HG03460 (cell line): ENCODE measurements around the gene GZMM.

ENCODE experiments used
- ATAC-seq: cut with Tn5 transposase; IDR thresholded peaks from one replicate; pipeline ENCODE4 v1.9.1; 2021; ENCODE audit not compliant: unreplicated experiment

The GZMM gene

GRCh38 chr19:594265-594870, 50.5 kb downstream of the GZMM start:
- no peak for ATAC-seq

DNA sequence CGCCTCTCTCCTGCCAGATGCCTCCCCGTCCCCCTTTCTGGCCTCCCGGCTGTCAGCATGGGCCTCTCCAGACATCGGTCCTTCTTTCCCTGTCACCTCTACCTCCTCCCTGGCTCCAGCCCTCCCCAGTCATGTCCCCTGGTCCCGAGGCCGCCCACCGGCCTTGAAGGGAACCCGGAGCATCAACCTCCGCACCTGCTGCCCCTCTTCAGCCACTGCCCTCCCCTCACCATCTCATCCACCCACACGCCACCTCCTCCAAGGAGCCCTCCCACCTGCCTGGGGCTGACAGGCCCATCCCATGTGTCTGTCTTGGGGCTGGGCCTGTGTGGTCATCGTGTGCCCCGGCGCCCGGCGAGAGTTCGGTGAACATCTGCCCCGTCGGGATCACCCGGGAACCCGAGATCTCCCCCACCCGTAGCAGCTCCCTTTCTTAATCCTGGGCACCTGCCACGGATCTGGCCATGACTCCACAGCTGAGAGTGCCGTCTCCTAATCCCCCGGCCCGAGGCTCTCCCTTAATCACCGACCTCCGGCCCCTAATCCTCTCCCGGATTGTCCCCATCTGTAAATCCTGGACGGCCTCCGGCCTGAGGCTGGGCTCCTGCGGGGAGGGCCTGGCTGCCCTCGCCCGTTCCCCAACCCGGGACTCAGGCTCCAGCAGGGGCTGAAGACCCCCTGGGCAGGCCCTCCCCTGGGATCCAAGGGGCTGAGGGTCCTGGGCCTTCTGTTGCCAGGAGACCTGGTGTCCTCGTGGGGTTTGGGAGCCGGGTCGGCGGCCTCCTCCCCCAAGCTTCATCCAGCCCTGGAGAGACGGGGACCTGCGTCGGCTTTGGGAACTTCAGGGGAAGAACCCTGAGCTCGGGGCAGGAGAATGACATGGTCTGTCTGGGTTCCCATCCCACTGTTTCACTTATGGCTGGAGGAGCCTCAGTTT, 51.7 kb downstream of the GZMM start:
- ATAC-seq = no peak

DNA sequence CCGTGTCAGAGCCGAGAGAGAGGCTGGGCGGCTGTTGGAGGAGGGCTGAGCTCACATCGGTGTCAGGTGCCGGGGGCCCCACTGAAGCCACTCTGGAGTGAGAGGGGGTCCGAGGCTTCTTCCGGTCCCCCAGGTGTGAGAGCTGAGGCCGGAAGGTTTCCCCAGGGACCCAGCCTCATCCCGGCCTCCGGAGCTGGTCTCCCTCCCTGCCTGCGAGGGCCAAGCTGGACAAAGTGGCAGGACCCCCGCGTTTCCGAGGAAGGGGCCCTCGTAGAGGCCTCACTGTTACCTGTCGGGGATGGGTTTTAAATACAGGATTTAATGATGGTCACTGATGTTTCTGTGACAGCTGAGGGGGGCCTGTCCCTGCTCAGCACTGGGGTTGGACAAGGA, 52.4 kb downstream of the GZMM start:
- no peak for ATAC-seq

DNA sequence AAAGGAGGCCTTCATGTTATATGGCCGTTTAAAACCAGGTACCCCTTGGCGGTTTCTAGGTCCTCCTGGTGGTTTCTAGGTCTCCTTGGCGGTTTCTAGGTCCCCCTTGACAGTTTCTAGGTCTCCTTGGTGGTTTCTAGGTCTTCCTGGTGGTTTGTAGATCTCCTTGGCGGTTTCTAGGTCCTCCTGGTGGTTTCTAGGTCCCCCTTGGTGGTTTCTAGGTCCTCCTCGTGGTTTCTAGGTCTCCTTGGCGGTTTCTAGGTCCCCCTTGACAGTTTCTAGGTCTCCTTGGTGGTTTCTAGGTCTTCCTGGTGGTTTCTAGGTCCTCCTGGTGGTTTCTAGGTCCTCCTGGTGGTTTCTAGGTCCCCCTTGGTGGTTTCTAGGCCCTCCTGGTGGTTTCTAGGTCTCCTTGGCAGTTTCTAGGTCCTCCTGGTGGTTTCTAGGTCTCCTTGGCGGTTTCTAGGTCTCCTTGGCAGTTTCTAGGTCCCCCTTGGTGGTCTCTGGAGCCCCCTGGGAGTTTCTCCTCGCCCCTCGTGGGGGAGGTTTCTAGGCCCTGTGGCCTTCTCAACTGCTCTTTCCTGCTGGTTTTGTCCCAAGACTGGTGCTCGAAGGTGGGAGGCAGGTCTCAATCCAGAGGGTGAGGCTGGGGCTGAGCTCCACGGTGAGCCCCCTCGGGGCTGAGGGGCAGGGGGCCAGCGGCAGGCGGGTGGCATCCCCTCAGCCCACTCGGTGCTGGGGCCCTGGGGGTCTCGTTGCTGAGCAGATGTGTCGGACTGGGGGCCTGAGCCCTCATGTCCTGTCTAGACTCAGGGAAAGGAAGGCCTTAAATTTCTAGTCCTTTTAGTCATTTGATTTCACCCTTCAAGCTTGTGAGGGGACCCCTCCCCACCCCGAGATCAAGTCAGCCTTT, 53.8 kb downstream of the GZMM start:
- no peak for ATAC-seq
